ENCODE data around the gene MYH10. TPM values are rescaled to one million over a fixed set of nuclear protein-coding genes. Genes with fewer than 3 reads are reported as not detected.
"Not testable (repeated sequence)": the region's sequence is repeated elsewhere in the genome, so short reads cannot be mapped to it uniquely, and the experiment has no call there.

MYH10 gene
- total RNA-seq, 1 donor from 2014 or later, result 378 TPM

GRCh38 chr17:8664456-8665126, 34.1 kb upstream of the MYH10 start:
- no peak overlapping the region for H3K4me3 ChIP-seq
- H3K36me3 ChIP-seq, result no peaks in the 10 kb centered on the region
- no peak for TF ChIP-seq CTCF (IDR thresholded peaks at IDR 0.05)
- peaks cover 14 to 30% of the 10 kb centered on the region in 2 donors for H3K4me1 ChIP-seq
- H3K27me3 ChIP-seq, result no peaks in the 10 kb centered on the region
- H3K27ac ChIP-seq, result peak overlapping the region; percentile 84 to 85
- DNase-seq (ENCODE audit: low spot score in 2 of 2), result peak in 1 of 2 donors; percentile 63
- no peaks in the 10 kb centered on the region for H3K9me3 ChIP-seq
- intact Hi-C loops (cut with DNase I), result no loop called here

- intact Hi-C loops (cut with DNase I), result no loop called here
- Histone ChIP-seq H3K36me3 (no peaks in the 10 kb centered on the region), H3K27ac (peak overlapping the region; percentile 84 to 85)
Measured at GRCh38 chr17:8662973-8663372, 32.4 kb upstream of the MYH10 start.

GRCh38 chr17:8662076-8662831, 31.7 kb upstream of the MYH10 start:
- peak in 1 of 2 donors; percentile 39 for DNase-seq (ENCODE audit: low spot score in 2 of 2)
- H3K36me3 ChIP-seq, result no peaks in the 10 kb centered on the region
- H3K9me3 ChIP-seq, result no peaks in the 10 kb centered on the region
- H3K27me3 ChIP-seq, result no peaks in the 10 kb centered on the region
- H3K4me3 ChIP-seq, result no peak overlapping the region
- H3K4me1 ChIP-seq, result peaks cover 14 to 23% of the 10 kb centered on the region in 2 donors
- peak overlapping the region; percentile 84 to 85 for H3K27ac ChIP-seq
- TF ChIP-seq CTCF (IDR thresholded peaks at IDR 0.05), result no peak
- intact Hi-C loops (cut with DNase I), result no loop called here

More at GRCh38 chr17:8662973-8663372, 32.4 kb upstream of the MYH10 start:
- peak in 1 of 2 donors; percentile 81 for DNase-seq (ENCODE audit: low spot score in 2 of 2)
- no peaks in the 10 kb centered on the region for H3K27me3 ChIP-seq
- no peak for TF ChIP-seq CTCF (IDR thresholded peaks at IDR 0.05)
- H3K4me1 ChIP-seq, result peaks cover 14 to 23% of the 10 kb centered on the region in 2 donors
- no peak overlapping the region for H3K4me3 ChIP-seq
- no peaks in the 10 kb centered on the region for H3K9me3 ChIP-seq

- H3K27ac ChIP-seq, result peak overlapping the region; percentile 21 to 84
- H3K9me3 ChIP-seq; H3K4me3 ChIP-seq; DNase-seq (ENCODE audit: low spot score in 2 of 2); H3K27me3 ChIP-seq; H3K36me3 ChIP-seq; intact Hi-C loops (cut with DNase I): not testable (repeated sequence)
- H3K4me1 ChIP-seq, result peaks cover 12 to 21% of the 10 kb centered on the region in 2 donors
Measured at GRCh38 chr17:8660709-8661108, 30.2 kb upstream of the MYH10 start.

GRCh38 chr17:8659758-8660410, 29.4 kb upstream of the MYH10 start:
- Histone ChIP-seq H3K36me3 (no peaks in the 10 kb centered on the region), H3K27me3 (no peaks in the 10 kb centered on the region), H3K9me3 (peaks cover 0 to 6% of the 10 kb centered on the region in 2 donors), H3K4me3 (no peak overlapping the region), H3K4me1 (peaks cover 7 to 19% of the 10 kb centered on the region in 2 donors), H3K27ac (peak overlapping the region in 1 of 2 donors; percentile 84)
- DNase-seq (ENCODE audit: low spot score in 2 of 2), result peak in 1 of 2 donors; percentile 9
- intact Hi-C loops (cut with DNase I), result no loop called here
- no peak for TF ChIP-seq CTCF (IDR thresholded peaks at IDR 0.05)
